ENCODE results near the gene ZDHHC11. TPM values are rescaled to one million over a fixed set of nuclear protein-coding genes. Genes with fewer than 3 reads are reported as not detected.
A peak's percentile ranks its signal among the peaks of the same experiment; 100 is the strongest.
"Not testable (repeated sequence)": the region's sequence is repeated elsewhere in the genome, so short reads cannot be mapped to it uniquely, and the experiment has no call there.

ZDHHC11 gene
- total RNA-seq, 2 donors from 2014 or later, result 4.7 to 10.9 TPM

- 77 to 85% methylated on average over 4 to 20 of the region's 20 CpGs for WGBS, 2 donors
- H3K4me3 ChIP-seq, result no peak overlapping the region
- no peak for DNase-seq
- H3K9me3 ChIP-seq, result no peaks in the 10 kb centered on the region
- intact Hi-C loops (cut with DNase I), result no loop called here
- peak; percentile 33 for ATAC-seq
- no peak overlapping the region for H3K27ac ChIP-seq
- H3K4me1 ChIP-seq, result no peaks in the 10 kb centered on the region
- H3K27me3 ChIP-seq, result no peaks in the 10 kb centered on the region
- no peaks in the 10 kb centered on the region for H3K36me3 ChIP-seq (replicated peaks in 1 of 2; ENCODE audit: insufficient read depth in 1 of 2, low read depth in 2 of 2)
- no peak for TF ChIP-seq CTCF (IDR thresholded peaks at IDR 0.05)
- TF ChIP-seq POLR2A (IDR thresholded peaks at IDR 0.05), result no peak
Measured at GRCh38 chr5:849651-850301, 1.0 kb downstream of the ZDHHC11 start.

- DNase-seq, result no peak
- intact Hi-C loops (cut with DNase I), result no loop called here
- no peak for TF ChIP-seq CTCF (IDR thresholded peaks at IDR 0.05)
- no peak for TF ChIP-seq POLR2A (IDR thresholded peaks at IDR 0.05)
- Histone ChIP-seq H3K4me3 (no peak overlapping the region), H3K27ac (no peak overlapping the region), H3K9me3 (no peaks in the 10 kb centered on the region), H3K36me3 (replicated peaks in 1 of 2; ENCODE audit: insufficient read depth in 1 of 2, low read depth in 2 of 2) (no peaks in the 10 kb centered on the region), H3K4me1 (no peaks in the 10 kb centered on the region), H3K27me3 (no peaks in the 10 kb centered on the region)
- no peak for ATAC-seq
- 88 to 92% methylated on average over 4 to 13 of the region's 14 CpGs for WGBS, 2 donors
Measured at GRCh38 chr5:848671-849111, 2.1 kb downstream of the ZDHHC11 start.

- WGBS, 2 donors, result 93% methylated on average over 3 of the region's 7 CpGs; no CpG with 5 or more reads in 1 of the 2 donors
Measured at GRCh38 chr5:847736-848135, 3.0 kb downstream of the ZDHHC11 start.

GRCh38 chr5:847212-847611 lies 3.6 kb downstream of the ZDHHC11 start:
- H3K4me3 ChIP-seq; H3K27ac ChIP-seq; H3K4me1 ChIP-seq; H3K9me3 ChIP-seq; H3K36me3 ChIP-seq (replicated peaks in 1 of 2; ENCODE audit: insufficient read depth in 1 of 2, low read depth in 2 of 2); intact Hi-C loops (cut with DNase I); H3K27me3 ChIP-seq; DNase-seq; ATAC-seq: not testable (repeated sequence)
- WGBS, 2 donors, result 84 to 98% methylated on average over 6 of the region's 18 CpGs

More at GRCh38 chr5:847736-848135, 3.0 kb downstream of the ZDHHC11 start:
- ATAC-seq; H3K27ac ChIP-seq; H3K4me1 ChIP-seq; DNase-seq; intact Hi-C loops (cut with DNase I); H3K9me3 ChIP-seq; H3K36me3 ChIP-seq (replicated peaks in 1 of 2; ENCODE audit: insufficient read depth in 1 of 2, low read depth in 2 of 2); H3K4me3 ChIP-seq; H3K27me3 ChIP-seq: not testable (repeated sequence)

- 81 to 82% methylated on average over 18 of the region's 18 CpGs for WGBS, 2 donors
- intact Hi-C loops (cut with DNase I); H3K27ac ChIP-seq; ATAC-seq; H3K36me3 ChIP-seq (replicated peaks in 1 of 2; ENCODE audit: insufficient read depth in 1 of 2, low read depth in 2 of 2); H3K4me1 ChIP-seq; H3K27me3 ChIP-seq; H3K9me3 ChIP-seq; H3K4me3 ChIP-seq; DNase-seq: not testable (repeated sequence)
Measured at GRCh38 chr5:846602-847091, 4.1 kb downstream of the ZDHHC11 start.

- H3K27ac ChIP-seq; DNase-seq; H3K36me3 ChIP-seq (replicated peaks in 1 of 2; ENCODE audit: insufficient read depth in 1 of 2, low read depth in 2 of 2); intact Hi-C loops (cut with DNase I); H3K4me3 ChIP-seq; H3K27me3 ChIP-seq; H3K9me3 ChIP-seq; H3K4me1 ChIP-seq; ATAC-seq: not testable (repeated sequence)
- 75 to 78% methylated on average over 4 to 12 of the region's 35 CpGs for WGBS, 2 donors
Measured at GRCh38 chr5:845676-846601, 4.8 kb downstream of the ZDHHC11 start.

- H3K27me3 ChIP-seq; H3K4me3 ChIP-seq; H3K9me3 ChIP-seq; ATAC-seq; H3K4me1 ChIP-seq; H3K27ac ChIP-seq; H3K36me3 ChIP-seq (replicated peaks in 1 of 2; ENCODE audit: insufficient read depth in 1 of 2, low read depth in 2 of 2); intact Hi-C loops (cut with DNase I): not testable (repeated sequence)
- DNase-seq, result peak in 2 of 4 donors; percentile 7
- 86 to 93% methylated on average over 13 of the region's 21 CpGs for WGBS, 2 donors
Measured at GRCh38 chr5:845031-845675, 5.6 kb downstream of the ZDHHC11 start.

- whole genome bisulfite sequencing, 2 donors, result 85 to 89% methylated on average over 12 to 16 of the region's 16 CpGs
- not testable (repeated sequence) for H3K4me3 ChIP-seq; H3K4me1 ChIP-seq; ATAC-seq; H3K9me3 ChIP-seq; H3K27ac ChIP-seq; H3K27me3 ChIP-seq; H3K36me3 ChIP-seq (replicated peaks in 1 of 2; ENCODE audit: insufficient read depth in 1 of 2, low read depth in 2 of 2)
- intact Hi-C loops (cut with DNase I), result loop anchor here (5.0 kb wide), 1 partner anchor 87 kb away; no protein-coding TSS in a partner anchor
- peak in 3 of 4 donors; percentile 7 to 12 (median 10) for DNase-seq
Measured at GRCh38 chr5:844426-844825, 6.4 kb downstream of the ZDHHC11 start.

GRCh38 chr5:843926-844325 lies 6.9 kb downstream of the ZDHHC11 start:
- intact Hi-C loops (cut with DNase I), result loop anchor here (5.0 kb wide), 1 partner anchor 87 kb away; no protein-coding TSS in a partner anchor
- H3K27me3 ChIP-seq; H3K4me3 ChIP-seq; H3K36me3 ChIP-seq (replicated peaks in 1 of 2; ENCODE audit: insufficient read depth in 1 of 2, low read depth in 2 of 2); ATAC-seq; H3K9me3 ChIP-seq; H3K27ac ChIP-seq; H3K4me1 ChIP-seq: not testable (repeated sequence)
- 71 to 87% methylated on average over 15 to 16 of the region's 22 CpGs for WGBS, 2 donors
- DNase-seq, result peak in 2 of 4 donors; percentile 8 to 16
